HG02981 (cell line): Measurements from ENCODE around the gene GABARAPL1.
A peak's percentile ranks its signal among the peaks of the same experiment; 100 is the strongest.
"Not testable (repeated sequence)": the region's sequence is repeated elsewhere in the genome, so short reads cannot be mapped to it uniquely, and the experiment has no call there.

Source experiments
- ATAC-seq: cut with Tn5 transposase; IDR thresholded peaks from one replicate; pipeline ENCODE4 v1.9.1; 2021; ENCODE audit warnings: mild to moderate bottlenecking, moderate library complexity; ENCODE audit not compliant: unreplicated experiment

GABARAPL1 gene

GRCh38 chr12:10196210-10196609 lies 16.5 kb upstream of the GABARAPL1 start:
- peak; percentile 90 for ATAC-seq

GRCh38 chr12:10197879-10198278 lies 14.8 kb upstream of the GABARAPL1 start:
- ATAC-seq = no peak

GRCh38 chr12:10204495-10204894 lies 8.2 kb upstream of the GABARAPL1 start:
- ATAC-seq = not testable (repeated sequence)

GRCh38 chr12:10205220-10205807 lies 7.4 kb upstream of the GABARAPL1 start:
- ATAC-seq = no peak

- ATAC-seq = no peak
These were observed 5.5 kb upstream of the GABARAPL1 start for GRCh38 chr12:10207136-10207535.

- no peak for ATAC-seq
These were observed 2.5 kb upstream of the GABARAPL1 start for GRCh38 chr12:10210225-10210624.

- no peak for ATAC-seq
These were observed 1.4 kb upstream of the GABARAPL1 start for GRCh38 chr12:10211101-10211939.

- ATAC-seq = peak; percentile 51
These were observed 538 bp upstream of the GABARAPL1 start for GRCh38 chr12:10211940-10212738.

- ATAC-seq = peak; percentile 48
These were observed 775 bp downstream of the GABARAPL1 start for GRCh38 chr12:10213168-10214135.

- no peak for ATAC-seq
These were observed 1.6 kb downstream of the GABARAPL1 start for GRCh38 chr12:10214136-10214894.

GRCh38 chr12:10214895-10215267 lies 2.2 kb downstream of the GABARAPL1 start:
- no peak for ATAC-seq

GRCh38 chr12:10215436-10215835 lies 2.8 kb downstream of the GABARAPL1 start:
- no peak for ATAC-seq

GRCh38 chr12:10215946-10216345 lies 3.3 kb downstream of the GABARAPL1 start:
- ATAC-seq = not testable (repeated sequence)

- no peak for ATAC-seq
These were observed 5.3 kb downstream of the GABARAPL1 start for GRCh38 chr12:10218021-10218420.

- no peak for ATAC-seq
These were observed 7.9 kb downstream of the GABARAPL1 start for GRCh38 chr12:10220398-10221077.

GRCh38 chr12:10221846-10222245 lies 9.2 kb downstream of the GABARAPL1 start:
- no peak for ATAC-seq

GRCh38 chr12:10223208-10223607 lies 10.5 kb downstream of the GABARAPL1 start:
- ATAC-seq = no peak

GRCh38 chr12:10225426-10225825 lies 12.7 kb downstream of the GABARAPL1 start:
- not testable (repeated sequence) for ATAC-seq

GRCh38 chr12:10226086-10226485 lies 13.4 kb downstream of the GABARAPL1 start:
- no peak for ATAC-seq
